Smooth muscle cell (in vitro differentiated cells): ENCODE results near the gene NGEF. TPM values are rescaled to one million over a fixed set of nuclear protein-coding genes. Genes with fewer than 3 reads are reported as not detected.

Source experiments
- DNase-seq: peaks from one replicate; lab custom pipeline; 2025; ENCODE audit not compliant: unreplicated experiment; lab: John Stamatoyannopoulos, UW
- H2AFZ ChIP-seq: fragments of 200-600 bp; sonication (generic); 2 replicates; pipeline ENCODE4 v1.6.0; 2016; ENCODE audit warnings: antibody characterized with exemption, low read depth, mild to moderate bottlenecking
- H3F3A ChIP-seq: fragments of 200-600 bp; sonication (generic); 2 replicates; pipeline ENCODE4 v1.6.0; 2017; ENCODE audit warnings: antibody characterized with exemption, low read depth
- H3K27ac ChIP-seq: fragments of 200-600 bp; sonication (generic); 2 replicates; pipeline ENCODE4 v1.5.1; 2016; ENCODE audit warnings: low read depth, mild to moderate bottlenecking
- H3K27me3 ChIP-seq: fragments of 200-600 bp; sonication (generic); 2 replicates; pipeline ENCODE4 v1.6.1; 2016; ENCODE audit warnings: low read depth, mild to moderate bottlenecking
- H3K36me3 ChIP-seq: fragments of 200-600 bp; sonication (generic); 2 replicates; pipeline ENCODE4 v1.5.1; 2016; ENCODE audit warnings: low read depth
- H3K4me1 ChIP-seq: fragments of 200-600 bp; sonication (generic); 2 replicates; pipeline ENCODE4 v1.5.1; 2016; ENCODE audit warnings: low read depth
- H3K4me2 ChIP-seq: fragments of 200-600 bp; sonication (generic); 2 replicates; pipeline ENCODE4 v1.6.0; 2016; ENCODE audit warnings: mild to moderate bottlenecking
- H3K4me3 ChIP-seq: fragments of 200-600 bp; sonication (generic); 2 replicates; pipeline ENCODE4 v1.5.1; 2016; ENCODE audit warnings: mild to moderate bottlenecking
- H3K79me2 ChIP-seq: fragments of 200-600 bp; sonication (generic); 2 replicates; pipeline ENCODE4 v1.6.0; 2016; ENCODE audit warnings: low read depth, mild to moderate bottlenecking
- H3K9ac ChIP-seq: fragments of 200-600 bp; sonication (generic); 2 replicates; pipeline ENCODE4 v1.6.0; 2016; ENCODE audit warnings: low read depth
- H3K9me3 ChIP-seq: fragments of 200-600 bp; sonication (generic); replicated peaks from 2 replicates; pipeline ENCODE4 v1.5.1; 2016; ENCODE audit warnings: low read depth
- H4K20me1 ChIP-seq: fragments of 200-600 bp; sonication (generic); 2 replicates; pipeline ENCODE4 v1.6.0; 2016; ENCODE audit warnings: low read depth
- CTCF ChIP-seq: fragments of 200-600 bp; sonication (generic); IDR thresholded peaks from 2 replicates; pipeline ENCODE4 v1.5.1; 2017; ENCODE audit warnings: borderline replicate concordance, mild to moderate bottlenecking, antibody characterized with exemption; ENCODE audit not compliant: insufficient read depth, poor library complexity, severe bottlenecking
- WGBS: methylation state at CpG from one replicate; pipeline ENCODE4 v1.1.7; 2016; ENCODE audit warnings: low lambda C conversion rate; 5-methylcytosine and 5-hydroxymethylcytosine counted together
- polyA plus RNA-seq: library from polyadenylated mRNA; unstranded; fragments of >200 nt; fragmentation: Nextera tagmentation; extraction: Ambion mirVana; gene quantifications from 2 replicates; pipeline ENCODE4 v1.2.1, GENCODE V29; 2016
- total RNA-seq: library from RNA; depleted of rRNA; stranded (reverse); fragments of >200 nt; gene quantifications from 2 replicates; pipeline ENCODE4 v1.2.3, GENCODE V29; 2014

NGEF gene
- total and polyA plus RNA-seq, 2 experiments from 2014 or later, result 0.09 TPM; not detected in 1

GRCh38 chr2:232981356-232981755, 31.7 kb downstream of the NGEF start:
- no peak overlapping the region for H2AFZ ChIP-seq
- no peaks in the 10 kb centered on the region for H4K20me1 ChIP-seq
- H3K4me2 ChIP-seq, result no peak overlapping the region
- no peaks in the 10 kb centered on the region for H3F3A ChIP-seq
- no peak overlapping the region for H3K4me3 ChIP-seq
- DNase-seq, result no peak
- no peak overlapping the region for H3K9ac ChIP-seq
- H3K79me2 ChIP-seq, result no peaks in the 10 kb centered on the region
- H3K9me3 ChIP-seq, result no peaks in the 10 kb centered on the region
- 42% methylated on average over 7 of the region's 7 CpGs for WGBS
- no peak for TF ChIP-seq CTCF
- no peak overlapping the region for H3K27ac ChIP-seq
- H3K36me3 ChIP-seq, result no peaks in the 10 kb centered on the region
- no peaks in the 10 kb centered on the region for H3K4me1 ChIP-seq
- H3K27me3 ChIP-seq, result no peaks in the 10 kb centered on the region

- Histone ChIP-seq H3K4me3 (no peak overlapping the region), H4K20me1 (no peaks in the 10 kb centered on the region), H3F3A (no peaks in the 10 kb centered on the region), H3K4me2 (no peak overlapping the region), H3K27me3 (no peaks in the 10 kb centered on the region), H2AFZ (no peak overlapping the region), H3K9me3 (no peaks in the 10 kb centered on the region), H3K36me3 (no peaks in the 10 kb centered on the region), H3K9ac (no peak overlapping the region), H3K4me1 (no peaks in the 10 kb centered on the region), H3K79me2 (no peaks in the 10 kb centered on the region), H3K27ac (peak overlapping the region; percentile 44)
- DNase-seq, result no peak
- 85% methylated on average over 7 of the region's 7 CpGs for WGBS
- no peak for TF ChIP-seq CTCF
These were observed 32.4 kb downstream of the NGEF start for GRCh38 chr2:232980683-232981082.

GRCh38 chr2:232979871-232980461, 33.1 kb downstream of the NGEF start:
- Histone ChIP-seq H3K36me3 (no peaks in the 10 kb centered on the region), H3K79me2 (no peaks in the 10 kb centered on the region), H2AFZ (no peak overlapping the region), H3K27ac (peak overlapping the region; percentile 44), H3K4me2 (no peak overlapping the region), H3K4me1 (no peaks in the 10 kb centered on the region), H3K4me3 (no peak overlapping the region), H4K20me1 (no peaks in the 10 kb centered on the region), H3K9me3 (no peaks in the 10 kb centered on the region), H3K27me3 (no peaks in the 10 kb centered on the region), H3F3A (no peaks in the 10 kb centered on the region), H3K9ac (no peak overlapping the region)
- TF ChIP-seq CTCF, result no peak
- DNase-seq, result no peak
- WGBS, result 47% methylated on average over 7 of the region's 7 CpGs

GRCh38 chr2:232977438-232977971, 35.6 kb downstream of the NGEF start:
- Histone ChIP-seq H3K9me3 (no peaks in the 10 kb centered on the region), H3K36me3 (no peaks in the 10 kb centered on the region), H3F3A (no peaks in the 10 kb centered on the region), H2AFZ (no peak overlapping the region), H4K20me1 (no peaks in the 10 kb centered on the region), H3K4me2 (no peak overlapping the region), H3K79me2 (no peaks in the 10 kb centered on the region), H3K27me3 (no peaks in the 10 kb centered on the region), H3K27ac (no peak overlapping the region), H3K4me1 (no peaks in the 10 kb centered on the region), H3K9ac (no peak overlapping the region), H3K4me3 (no peak overlapping the region)
- DNase-seq, result no peak
- no peak for TF ChIP-seq CTCF
- WGBS, result 97% methylated on average over 10 of the region's 10 CpGs
